HT-29 (cell line): ENCODE data around the gene PPFIBP1. TPM values are rescaled to one million over a fixed set of nuclear protein-coding genes. Genes with fewer than 3 reads are reported as not detected.

Experiments
- DNase-seq: peaks from one replicate; pipeline ENCODE4 v3.0.0-alpha.2; 2015; ENCODE audit warnings: low spot score
- total RNA-seq: library from RNA; depleted of rRNA; stranded (reverse); fragments of >200 nt; shearing (Covaris generic); gene quantifications from 2 replicates; pipeline ENCODE4 v1.2.3, GENCODE V29; 2014

PPFIBP1 gene
- total RNA-seq, 1 experiment from 2014 or later: 17.6 TPM

DNA sequence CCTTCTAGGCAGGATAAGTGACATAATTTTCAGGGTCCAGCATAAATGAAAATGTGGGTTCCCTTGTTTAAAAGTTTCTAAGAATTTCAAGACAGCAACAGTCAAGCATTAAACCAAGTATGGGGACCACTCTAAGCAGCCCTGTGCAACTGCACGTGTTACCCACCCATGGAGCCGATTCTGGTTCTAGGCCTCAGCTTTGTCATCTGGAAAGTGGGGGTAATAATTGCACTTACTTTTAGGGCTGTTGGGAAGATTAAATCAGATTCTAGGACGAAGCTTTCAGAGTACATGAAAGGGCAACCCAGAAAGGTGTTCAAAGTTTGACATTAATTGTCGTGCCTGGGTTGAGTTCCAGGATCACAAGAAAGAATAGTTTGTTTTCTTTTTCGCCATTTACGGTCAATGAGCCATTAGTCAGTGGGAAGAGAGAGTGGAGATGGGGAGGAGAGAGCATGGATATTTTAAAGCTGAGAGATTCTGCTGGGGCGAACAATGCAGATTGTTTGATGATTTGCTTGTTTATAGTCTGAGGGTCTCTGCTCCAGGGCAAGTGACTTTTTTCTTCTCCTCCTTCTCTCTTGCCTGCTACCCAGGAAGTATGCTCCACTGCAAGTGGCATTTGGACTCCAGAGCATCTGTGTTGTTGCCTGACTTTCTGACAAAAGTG, 10.7 kb upstream of the PPFIBP1 start:
- no peak for DNase-seq

- no peak for DNase-seq
Observed at GRCh38 chr12:27515671-27516070, 8.3 kb upstream of the PPFIBP1 start.

- DNase-seq: no peak
Observed at GRCh38 chr12:27516625-27517024, 7.4 kb upstream of the PPFIBP1 start.

GRCh38 chr12:27517546-27517945, 6.5 kb upstream of the PPFIBP1 start:
- DNase-seq: no peak

DNA sequence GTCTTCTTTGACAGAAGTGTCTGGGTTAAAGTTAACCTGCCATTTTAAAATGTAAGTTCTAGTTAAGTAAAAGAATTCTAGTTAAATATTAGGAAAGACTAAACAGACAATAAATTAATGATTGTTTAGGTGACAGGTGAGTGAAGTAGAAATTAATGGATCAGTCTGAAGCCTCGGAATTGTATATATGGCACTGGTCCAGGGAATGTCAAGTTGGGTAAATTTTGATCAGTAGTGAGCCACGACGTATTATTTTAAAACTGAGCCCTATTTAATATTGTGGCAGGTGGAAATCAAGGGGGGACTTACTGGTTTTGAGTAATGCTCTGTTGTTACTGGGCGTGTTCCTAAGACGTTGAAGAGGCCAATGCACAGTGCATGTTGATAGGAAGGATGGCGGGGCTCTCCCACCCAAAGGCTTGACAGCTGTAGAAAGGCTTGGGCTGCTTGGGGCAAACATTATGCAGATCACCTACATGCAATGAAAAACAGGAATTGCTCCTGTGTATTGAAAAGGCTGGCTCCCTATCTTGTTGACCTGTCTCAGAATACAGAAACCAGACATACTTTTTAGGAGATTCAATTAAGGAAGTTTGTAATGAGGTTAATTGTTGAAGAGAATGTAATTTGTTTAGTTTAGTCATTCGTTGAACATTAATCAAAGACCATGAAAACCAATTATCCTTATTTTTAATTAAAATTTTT, 5.9 kb upstream of the PPFIBP1 start:
- DNase-seq: no peak

GRCh38 chr12:27521066-27521465, 2.9 kb upstream of the PPFIBP1 start:
- no peak for DNase-seq

DNA sequence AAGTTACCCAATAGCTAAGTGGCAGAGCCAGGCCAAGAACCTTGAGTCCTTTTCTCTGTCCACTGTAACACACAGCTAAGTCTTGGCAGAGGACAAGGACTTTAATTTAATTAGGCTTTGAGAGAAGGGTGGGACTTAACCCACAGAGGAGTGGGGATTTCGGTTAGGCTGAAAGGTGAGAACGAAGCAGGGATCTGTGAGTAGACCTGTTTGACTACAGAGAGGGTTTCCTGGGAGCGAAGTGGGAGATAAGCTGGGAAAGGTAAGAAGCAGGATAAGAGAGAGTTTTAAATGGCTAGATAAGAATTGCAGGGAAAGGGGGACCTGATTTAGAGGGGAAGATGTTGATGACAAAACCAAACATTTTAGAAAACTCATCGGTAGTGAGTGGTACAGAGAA, 2.0 kb upstream of the PPFIBP1 start:
- no peak for DNase-seq

DNA sequence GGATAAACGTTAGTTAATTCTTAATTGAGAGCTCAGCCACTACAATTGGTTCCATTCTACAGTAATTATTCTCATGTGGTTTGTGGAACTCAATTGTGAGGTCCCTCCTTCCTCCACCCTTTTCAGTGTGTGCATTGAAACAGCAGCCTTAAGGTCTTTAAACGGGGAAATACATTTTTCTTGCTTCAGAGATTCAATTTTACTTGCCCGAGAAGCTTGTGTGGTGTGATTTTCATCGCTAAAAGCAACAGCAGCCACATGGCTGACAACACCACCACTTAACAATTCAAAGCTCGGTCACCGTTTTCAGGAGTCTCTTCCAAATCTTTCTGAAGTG, 733 bp upstream of the PPFIBP1 start:
- no peak for DNase-seq

- no peak for DNase-seq
Observed at GRCh38 chr12:27524494-27524835, 459 bp downstream of the PPFIBP1 start.

GRCh38 chr12:27524839-27525753, 1.1 kb downstream of the PPFIBP1 start:
- peak; percentile 57 for DNase-seq

GRCh38 chr12:27527512-27527911, 3.5 kb downstream of the PPFIBP1 start:
- DNase-seq: no peak

DNA sequence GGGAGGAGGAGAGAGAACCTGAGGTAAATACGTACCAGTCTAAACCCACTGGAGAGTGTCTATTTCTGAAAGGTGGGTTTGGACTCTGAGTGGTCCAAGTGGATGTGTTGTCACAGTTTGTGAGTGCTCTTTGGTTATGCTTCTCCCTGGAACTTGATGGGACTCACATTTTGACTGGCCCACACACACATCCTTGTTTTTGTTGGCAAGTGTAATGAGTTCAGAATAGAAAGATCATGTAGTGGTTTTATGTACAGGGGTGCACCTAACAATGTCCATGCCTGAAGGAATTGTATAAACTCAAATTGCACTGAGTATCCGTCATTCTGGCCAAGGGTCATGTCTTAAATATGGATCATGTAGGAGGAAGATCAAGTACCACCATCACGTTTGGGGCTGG, 4.8 kb downstream of the PPFIBP1 start:
- no peak for DNase-seq

DNA sequence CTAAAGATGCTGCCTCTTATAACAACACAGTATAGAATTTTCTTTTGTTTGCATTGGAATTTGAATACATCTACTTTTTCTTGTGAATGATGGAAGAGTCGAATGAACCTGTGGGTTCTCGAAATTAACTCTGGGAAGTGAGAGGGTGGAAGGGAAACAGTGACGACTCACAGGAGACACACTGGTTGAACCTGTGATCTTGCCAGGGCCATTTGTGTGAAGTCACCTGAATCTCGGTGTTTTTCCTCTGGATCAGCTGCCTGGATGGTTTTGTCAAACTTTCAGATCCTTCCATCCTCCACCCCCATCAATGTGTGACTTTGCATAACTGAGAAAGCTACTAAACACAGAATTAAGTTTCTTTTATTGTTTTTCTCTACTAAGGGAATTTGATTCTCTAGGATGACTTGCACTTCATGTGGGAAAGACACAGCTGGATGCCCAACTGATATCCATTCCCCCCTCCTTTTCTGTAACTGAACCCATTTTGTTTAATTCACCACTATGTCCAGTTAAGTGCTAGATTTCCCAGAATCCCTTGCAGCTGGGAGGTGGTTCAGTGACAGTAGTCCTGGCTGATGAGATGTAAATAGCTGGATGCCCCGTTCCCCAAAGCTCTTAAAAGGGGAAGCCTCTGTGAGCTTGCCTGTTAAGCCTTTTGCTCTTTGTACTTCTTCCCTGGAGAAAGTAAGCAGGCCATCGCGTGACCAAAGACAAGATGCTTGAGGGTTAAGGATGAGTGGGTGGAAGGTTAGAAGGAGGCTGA, 6.3 kb downstream of the PPFIBP1 start:
- DNase-seq: no peak

- DNase-seq: no peak
Observed at GRCh38 chr12:27531896-27532295, 7.9 kb downstream of the PPFIBP1 start.

DNA sequence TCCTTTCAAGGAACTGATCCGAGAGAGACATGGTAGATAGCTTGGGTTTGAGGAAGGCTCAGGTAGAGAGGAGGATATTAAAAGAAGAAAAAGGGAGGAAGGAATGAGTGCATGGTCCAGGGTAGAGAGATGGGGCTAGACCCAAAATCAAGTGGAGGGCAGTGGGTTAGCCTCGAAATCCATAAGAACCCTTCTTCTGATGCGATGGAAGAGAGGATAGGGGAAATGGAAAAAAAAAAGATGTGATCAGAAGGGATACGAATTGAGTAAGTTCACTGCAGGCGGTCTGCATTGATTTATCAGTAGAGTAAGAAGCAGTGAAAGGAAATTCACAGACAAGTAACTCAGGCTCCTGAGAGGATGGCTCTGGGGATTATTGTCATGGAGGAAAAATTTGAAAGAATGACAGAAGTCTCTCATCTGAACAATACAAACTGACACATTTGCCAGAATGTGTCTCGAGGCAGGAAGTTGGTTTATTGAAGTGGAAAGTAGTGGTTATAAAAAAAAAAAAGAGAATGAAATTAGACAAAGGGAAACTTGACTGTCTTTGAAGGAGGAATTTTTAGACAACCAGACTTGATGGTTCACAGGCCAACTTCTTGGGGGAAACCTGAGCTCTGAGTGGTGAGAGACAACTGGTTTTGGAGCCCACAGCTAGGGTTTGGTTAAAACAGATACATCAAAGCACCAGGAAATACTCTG, 10.2 kb downstream of the PPFIBP1 start:
- DNase-seq: no peak

DNA sequence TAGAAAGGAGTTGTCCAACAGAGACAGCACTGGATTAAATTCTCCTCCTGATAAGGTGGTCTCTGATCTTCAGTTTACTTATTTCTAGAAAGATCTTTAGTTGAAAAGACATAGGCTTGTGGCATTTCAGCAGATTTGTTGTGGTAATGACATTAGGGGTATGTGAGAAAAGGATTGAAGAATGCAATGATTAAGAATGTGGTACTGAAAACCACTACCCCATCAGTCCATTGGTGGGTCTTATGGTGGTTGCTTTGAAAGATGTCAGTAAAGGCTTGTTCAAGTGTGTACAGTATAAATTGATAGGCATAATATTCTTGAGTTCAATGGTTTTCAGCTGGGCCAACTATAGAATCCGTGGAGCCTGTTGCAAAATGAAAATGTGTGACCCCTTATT, 10.8 kb downstream of the PPFIBP1 start:
- no peak for DNase-seq

DNA sequence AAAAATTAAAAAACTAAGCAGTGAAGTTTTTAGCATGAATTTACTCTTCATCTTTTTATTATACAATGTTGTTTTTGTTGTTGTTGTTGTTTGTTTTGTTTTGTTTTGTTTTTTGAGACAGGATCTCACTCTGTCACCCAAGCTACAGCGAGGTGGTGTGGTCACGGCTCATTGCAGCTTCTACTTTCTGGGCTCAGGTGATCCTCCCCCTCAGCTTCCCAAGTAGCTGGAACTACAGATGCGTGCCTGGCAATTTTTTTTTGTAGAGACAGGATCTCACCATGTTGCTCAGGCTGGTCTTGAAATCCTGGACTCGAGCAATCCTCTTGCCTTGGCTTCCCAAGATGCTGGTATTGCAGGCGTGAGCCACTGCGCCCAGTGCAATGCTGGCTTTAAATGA, 11.3 kb downstream of the PPFIBP1 start:
- DNase-seq: no peak

GRCh38 chr12:27537855-27538675, 14.1 kb downstream of the PPFIBP1 start:
- no peak for DNase-seq

DNA sequence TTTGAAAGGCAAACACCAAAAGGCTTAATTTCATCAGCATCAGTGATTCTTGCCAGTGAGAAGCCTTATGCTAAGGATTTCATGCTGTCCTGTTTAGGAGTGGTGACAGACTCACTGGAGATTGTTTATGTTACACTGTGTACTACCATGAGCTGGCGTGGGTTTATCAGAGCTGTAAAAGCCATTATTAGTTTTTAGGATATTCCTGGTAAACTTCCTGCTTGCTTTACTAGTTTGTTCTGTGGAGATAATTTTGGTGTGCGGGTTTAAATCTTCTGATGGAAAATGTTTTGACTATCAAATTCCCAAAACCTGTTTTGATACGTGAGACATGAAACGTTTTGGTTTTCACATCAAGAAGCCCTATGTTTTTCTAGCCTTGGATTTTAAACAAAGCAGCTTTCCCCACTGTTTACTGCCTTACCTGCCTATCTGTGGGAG, 15.2 kb downstream of the PPFIBP1 start:
- DNase-seq: no peak

GRCh38 chr12:27541031-27541719, 17.2 kb downstream of the PPFIBP1 start:
- no peak for DNase-seq
